Psoas muscle (tissue), 8 donors: Measurements from ENCODE around the gene SLX9. TPM values are rescaled to one million over a fixed set of nuclear protein-coding genes. Genes with fewer than 3 reads are reported as not detected.

Source experiments
- ATAC-seq, 4 donors: fragments of 200-7000 bp; cut with Tn5 transposase; one replicate each; pipeline ENCODE4 v1.9.1; 2020; ENCODE audit warnings: moderate library complexity in 3 of 4, mild to moderate bottlenecking in 2 of 4
- DNase-seq, 2 donors: peaks; one replicate each; pipeline ENCODE4 v3.0.0-alpha.2; 2020
- H3K27ac ChIP-seq: fragments of 200-600 bp; one replicate; pipeline ENCODE4 v1.8.0; 2022
- H3K27me3 ChIP-seq, 3 donors: fragments of 200-600 bp in 1 of 3; one replicate each; pipeline versions ENCODE4 v1.6.1 to v1.8.0; 2013 to 2022; ENCODE audit warnings: low read length in 2 of 3, mild to moderate bottlenecking in 2 of 3, moderate library complexity in 1 of 3; ENCODE audit not compliant: insufficient read depth in 3 of 3
- H3K36me3 ChIP-seq, 2 donors: fragments of 200-600 bp in 1 of 2; one replicate each; pipeline versions ENCODE4 v1.6.1 to v1.8.0; 2013 to 2022; ENCODE audit warnings: low read depth in 1 of 2, mild to moderate bottlenecking in 1 of 2, moderate library complexity in 1 of 2; ENCODE audit not compliant: insufficient read depth in 1 of 2
- H3K4me1 ChIP-seq: fragments of 200-600 bp; one replicate; pipeline ENCODE4 v1.8.0; 2022
- H3K4me3 ChIP-seq: fragments of 200-600 bp; one replicate; pipeline ENCODE4 v1.8.0; 2022; ENCODE audit warnings: mild to moderate bottlenecking
- H3K9me3 ChIP-seq: fragments of 200-600 bp; one replicate; pipeline ENCODE4 v1.8.0; 2022
- WGBS, 3 donors: extraction: QIAGEN DNeasy Blood & Tissue Kit; methylation state at CpG; one replicate each; pipeline versions ENCODE4 v1.1.6 to v1.1.7; 2013; 5-methylcytosine and 5-hydroxymethylcytosine counted together
- intact Hi-C, 2 donors: fragments of 100-400 bp; cut with DNase I; formaldehyde crosslinking; loops; one replicate each; pipeline versions ENCODE4 v1.11.0 to v1.14.2; 2022
- polyA plus RNA-seq, 3 donors: library from polyadenylated mRNA; stranded (reverse); fragments of 200-250 nt; gene quantifications; one replicate each; pipeline ENCODE4 v1.2.3, GENCODE V29; 2013
- total RNA-seq, 4 donors: library from RNA; stranded (reverse); fragmentation: NEBNext Ultra II Directional in 2 of 4; extraction: Animal tissue kit (Norgen Biotek cat#: 25700) in 2 of 4; gene quantifications; one replicate each; pipeline versions ENCODE4 v1.2.1 to v1.2.4, GENCODE V29; 2021 to 2023
- TF ChIP-seq, protein P1 (sequence below): fragments of 200-600 bp; IDR thresholded peaks from one replicate; pipeline ENCODE4 v1.8.0; 2022; ENCODE audit warnings: antibody characterized with exemption
- donor health status: healthy with polysubstance abuse.
- donor health status: DM: no; HTN: no; CAD: no; lungs with moderate emphysema.
- donor health status: Bipolar disorder and iron deficiency.
- donor health status: healthy.
- donor health status: DM: yes; HTN: yes; CAD: no.
- donor health status: DM: no; HTN: no; CAD: no.
- donor health status: DM: no; HTN: no; CAD: no.
- donor health status: DM: yes; HTN: yes; CAD: no.

Gene SLX9
- total and polyA plus RNA-seq, 7 donors = 20.2 to 69.2 (median 30.1) TPM

DNA sequence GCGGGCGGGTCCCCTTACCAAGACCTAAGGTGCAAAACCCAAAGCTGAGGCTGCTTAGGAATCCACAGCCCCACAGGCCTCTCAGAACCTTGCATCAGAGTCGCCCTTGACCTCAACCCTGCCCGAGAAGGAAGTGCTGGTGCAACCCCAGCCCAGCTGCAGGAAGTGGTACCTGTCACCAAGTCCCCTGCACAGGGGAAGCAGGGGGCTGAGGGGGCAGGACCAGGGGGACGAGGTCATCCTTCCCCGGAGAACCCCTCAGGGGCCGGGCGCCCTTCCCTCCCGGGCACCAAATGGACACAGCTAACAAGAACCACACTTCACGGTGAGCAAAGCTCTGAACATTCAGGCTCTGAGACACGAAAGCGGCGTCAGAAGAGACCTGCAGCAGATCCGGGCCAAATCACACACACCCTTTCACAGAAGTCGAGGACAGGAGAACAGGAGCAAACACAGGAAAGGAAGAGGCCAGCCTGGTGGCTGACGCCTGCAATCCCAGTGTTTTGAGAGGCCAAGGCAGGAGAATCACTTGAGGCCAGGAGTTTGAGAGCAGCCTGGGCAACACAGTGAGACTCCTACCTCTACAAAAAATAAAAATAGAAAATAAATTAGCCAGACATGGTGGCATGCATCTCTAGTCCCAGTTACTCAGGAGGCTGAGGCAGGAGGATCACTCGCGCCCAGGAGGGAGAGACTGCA, 25.5 kb upstream of the SLX9 start:
- Histone ChIP-seq H3K27me3 (peaks cover 0 to 13% (median 0%) of the 10 kb centered on the region in 3 donors), H3K36me3 (no peaks in the 10 kb centered on the region), H3K4me3 (no peak overlapping the region), H3K27ac (no peak overlapping the region), H3K4me1 (peaks cover 9% of the 10 kb centered on the region), H3K9me3 (no peaks in the 10 kb centered on the region)
- no peak for ATAC-seq
- 83 to 86% (median 84%) methylated on average over 18 of the region's 18 CpGs for WGBS, 3 donors
- DNase-seq = peak in 1 of 2 donors; percentile 20
- intact Hi-C loops = no loop called here
- TF ChIP-seq, protein P1, sequence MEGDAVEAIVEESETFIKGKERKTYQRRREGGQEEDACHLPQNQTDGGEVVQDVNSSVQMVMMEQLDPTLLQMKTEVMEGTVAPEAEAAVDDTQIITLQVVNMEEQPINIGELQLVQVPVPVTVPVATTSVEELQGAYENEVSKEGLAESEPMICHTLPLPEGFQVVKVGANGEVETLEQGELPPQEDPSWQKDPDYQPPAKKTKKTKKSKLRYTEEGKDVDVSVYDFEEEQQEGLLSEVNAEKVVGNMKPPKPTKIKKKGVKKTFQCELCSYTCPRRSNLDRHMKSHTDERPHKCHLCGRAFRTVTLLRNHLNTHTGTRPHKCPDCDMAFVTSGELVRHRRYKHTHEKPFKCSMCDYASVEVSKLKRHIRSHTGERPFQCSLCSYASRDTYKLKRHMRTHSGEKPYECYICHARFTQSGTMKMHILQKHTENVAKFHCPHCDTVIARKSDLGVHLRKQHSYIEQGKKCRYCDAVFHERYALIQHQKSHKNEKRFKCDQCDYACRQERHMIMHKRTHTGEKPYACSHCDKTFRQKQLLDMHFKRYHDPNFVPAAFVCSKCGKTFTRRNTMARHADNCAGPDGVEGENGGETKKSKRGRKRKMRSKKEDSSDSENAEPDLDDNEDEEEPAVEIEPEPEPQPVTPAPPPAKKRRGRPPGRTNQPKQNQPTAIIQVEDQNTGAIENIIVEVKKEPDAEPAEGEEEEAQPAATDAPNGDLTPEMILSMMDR = no peak

DNA sequence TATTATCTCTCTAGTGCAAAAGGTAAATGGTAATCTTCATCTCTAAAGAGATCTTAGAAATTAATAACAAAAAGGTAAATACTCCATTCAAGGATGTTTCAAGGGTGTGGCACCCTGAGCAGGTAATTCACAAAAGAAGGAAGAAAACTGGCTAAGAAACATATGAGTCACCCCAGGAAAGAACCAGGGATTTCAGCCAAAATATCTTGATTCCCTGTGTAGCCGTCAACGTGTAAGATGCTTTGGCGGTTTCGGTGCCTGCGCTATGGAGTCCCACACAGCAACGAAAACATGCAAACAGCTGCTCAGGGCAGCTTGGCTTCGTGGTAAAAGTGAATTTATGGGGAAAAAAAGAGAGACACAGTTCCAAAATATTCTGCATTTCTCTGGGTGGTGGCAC, 22.9 kb upstream of the SLX9 start:
- no peaks in the 10 kb centered on the region for H3K4me1 ChIP-seq
- DNase-seq (no peak), ATAC-seq (no peak)
- no peak overlapping the region for H3K27ac ChIP-seq
- 21 to 38% (median 29%) methylated on average over 7 of the region's 7 CpGs for WGBS, 3 donors
- TF ChIP-seq, protein P1 = no peak
- intact Hi-C loops = no loop called here
- H3K27me3 ChIP-seq = peaks cover 0 to 28% (median 3%) of the 10 kb centered on the region in 3 donors
- no peaks in the 10 kb centered on the region for H3K36me3 ChIP-seq
- H3K4me3 ChIP-seq = no peak overlapping the region
- H3K9me3 ChIP-seq = no peaks in the 10 kb centered on the region

DNA sequence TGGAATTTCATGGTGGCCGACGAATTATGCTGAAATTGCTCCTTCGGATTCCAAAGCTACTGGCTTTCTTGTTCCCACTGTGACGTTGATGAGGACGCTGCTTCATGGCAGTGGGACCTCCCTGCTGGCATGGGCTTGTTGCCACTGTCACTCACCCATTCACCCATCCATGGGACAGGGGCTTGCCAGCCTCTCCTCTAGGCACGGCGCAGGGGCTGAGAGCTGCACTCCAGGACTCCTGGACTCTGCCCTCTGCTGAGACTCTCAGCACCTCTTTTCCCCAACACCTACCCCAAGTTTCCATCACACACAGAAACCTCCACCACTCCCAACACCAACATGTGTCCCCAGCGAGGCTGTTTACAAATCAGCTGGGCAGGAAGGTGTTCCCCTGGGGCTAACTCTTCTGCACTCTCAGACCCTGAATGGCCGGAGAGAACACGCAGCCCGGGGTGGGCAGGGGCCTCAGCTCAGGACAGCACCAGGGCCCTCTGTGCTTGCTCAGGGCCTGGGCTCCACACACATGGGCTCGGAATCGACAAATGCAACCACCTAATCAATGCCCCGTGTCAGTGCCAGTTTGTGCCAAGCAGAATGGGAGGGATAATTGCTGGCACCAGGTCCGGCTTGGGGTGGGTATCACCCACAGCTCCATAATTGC, 22.3 kb upstream of the SLX9 start:
- Histone ChIP-seq H3K27ac (no peak overlapping the region), H3K27me3 (peaks cover 0 to 32% (median 3%) of the 10 kb centered on the region in 3 donors), H3K4me1 (no peaks in the 10 kb centered on the region), H3K9me3 (no peaks in the 10 kb centered on the region), H3K36me3 (no peaks in the 10 kb centered on the region), H3K4me3 (no peak overlapping the region)
- intact Hi-C loops = no loop called here
- TF ChIP-seq, protein P1 = no peak
- DNase-seq = peak in 1 of 2 donors; percentile 31
- WGBS, 3 donors = 51 to 66% (median 59%) methylated on average over 15 of the region's 15 CpGs
- ATAC-seq = no peak

DNA sequence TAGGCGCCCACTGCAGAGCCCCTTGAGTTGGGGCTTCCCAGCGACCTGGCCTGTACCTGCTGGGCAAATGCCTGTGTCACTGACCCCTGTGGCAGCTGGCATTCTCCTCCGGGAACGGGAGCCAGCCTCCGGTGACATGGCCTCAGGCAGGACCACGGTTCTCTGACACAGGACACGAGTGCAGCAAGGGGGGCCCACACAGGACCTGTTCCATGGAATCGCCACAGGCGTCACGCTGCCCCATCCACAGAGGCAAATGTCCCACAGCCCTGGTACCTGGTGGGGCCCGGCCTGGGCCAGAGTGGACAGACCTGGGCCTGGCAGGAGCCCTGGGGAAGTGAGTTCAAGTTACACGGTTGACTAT, 21.7 kb upstream of the SLX9 start:
- Histone ChIP-seq H3K27me3 (peaks cover 0 to 32% (median 3%) of the 10 kb centered on the region in 3 donors), H3K9me3 (no peaks in the 10 kb centered on the region), H3K27ac (no peak overlapping the region), H3K4me3 (no peak overlapping the region), H3K4me1 (no peaks in the 10 kb centered on the region), H3K36me3 (no peaks in the 10 kb centered on the region)
- 60 to 67% (median 63%) methylated on average over 12 of the region's 12 CpGs for WGBS, 3 donors
- DNase-seq (peak; percentile 12 to 17), ATAC-seq (no peak)
- intact Hi-C loops = no loop called here
- TF ChIP-seq, protein P1 = no peak
